Measurements from ENCODE around the gene SPOPL.
"Not testable (repeated sequence)": the region's sequence is repeated elsewhere in the genome, so short reads cannot be mapped to it uniquely, and the experiment has no call there.

Gene SPOPL

GRCh38 chr2:138534791-138535190 is 33.2 kb downstream of the SPOPL start:
- DNase-seq: no peak

GRCh38 chr2:138536302-138536701 is 34.7 kb downstream of the SPOPL start:
- no peak for DNase-seq

DNA sequence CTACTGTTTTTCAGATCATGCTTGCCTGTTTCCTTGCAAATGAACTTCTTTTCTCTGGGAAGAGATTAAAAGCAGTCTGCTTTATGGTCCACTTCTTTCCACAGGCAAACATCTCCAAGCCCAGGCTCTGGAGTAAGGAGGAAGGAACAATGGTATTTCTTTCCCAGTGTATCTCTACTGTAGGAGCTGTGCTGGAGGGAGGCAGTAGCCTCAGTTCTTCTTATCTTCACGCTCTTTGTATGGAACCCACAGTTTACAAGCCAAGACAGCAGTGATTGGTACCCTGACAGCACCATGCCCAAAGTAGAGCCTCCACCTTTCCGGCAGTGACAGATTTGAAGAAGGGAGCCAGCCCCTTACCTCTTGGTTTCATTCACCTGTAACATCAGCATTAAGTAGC is 35.2 kb downstream of the SPOPL start:
- no peak for DNase-seq

- no peak for DNase-seq
Observed at GRCh38 chr2:138537170-138537915, 35.8 kb downstream of the SPOPL start.

- DNase-seq: not testable (repeated sequence)
Observed at GRCh38 chr2:138544206-138544605, 42.6 kb downstream of the SPOPL start.

DNA sequence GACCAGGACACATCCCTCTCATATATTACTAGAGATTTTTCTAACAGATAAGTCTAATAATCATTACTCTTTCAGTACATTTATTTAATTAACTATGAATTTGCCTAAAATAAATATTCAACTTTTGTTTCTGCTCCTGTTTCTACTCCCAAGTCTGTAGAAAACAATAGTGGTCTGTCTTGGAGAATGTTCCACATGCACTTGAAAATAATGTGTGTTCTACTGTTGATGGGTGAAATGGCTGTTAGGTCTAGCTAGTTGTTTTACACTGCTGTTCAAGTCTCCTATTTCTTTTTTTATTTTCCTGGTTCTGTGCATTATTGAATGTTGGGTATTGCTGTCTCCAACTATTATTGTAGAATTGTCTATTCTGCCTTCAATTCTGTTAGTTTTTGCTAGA is 47.2 kb downstream of the SPOPL start:
- no peak for DNase-seq

- DNase-seq: no peak
Observed at GRCh38 chr2:138550172-138550571, 48.6 kb downstream of the SPOPL start.

DNA sequence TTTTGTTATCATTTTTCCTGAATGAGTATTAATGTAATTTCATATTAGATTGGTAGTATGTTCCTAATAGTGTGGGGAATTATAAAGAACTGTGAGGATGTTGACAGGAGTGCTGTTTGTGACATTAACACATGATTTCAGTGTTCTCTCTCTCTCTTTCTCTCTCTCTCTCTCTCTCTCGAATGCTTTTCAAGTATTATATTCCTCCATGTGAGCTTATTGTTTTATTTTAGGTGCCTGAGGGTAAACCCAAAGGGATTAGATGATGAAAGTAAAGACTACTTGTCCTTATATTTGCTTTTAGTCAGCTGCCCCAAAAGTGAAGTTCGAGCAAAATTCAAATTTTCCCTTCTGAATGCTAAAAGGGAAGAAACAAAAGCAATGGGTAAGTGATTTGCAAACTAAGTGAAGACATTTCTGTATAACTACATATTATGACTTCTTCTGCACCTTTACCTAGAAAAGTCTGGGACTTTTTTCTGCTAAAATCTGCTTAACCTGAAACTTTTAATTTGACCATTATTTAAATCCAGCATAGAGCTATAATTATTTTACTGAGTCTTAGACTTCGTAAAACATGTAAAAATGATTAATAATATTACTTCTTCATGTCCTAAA is 49.2 kb downstream of the SPOPL start:
- DNase-seq: no peak

DNA sequence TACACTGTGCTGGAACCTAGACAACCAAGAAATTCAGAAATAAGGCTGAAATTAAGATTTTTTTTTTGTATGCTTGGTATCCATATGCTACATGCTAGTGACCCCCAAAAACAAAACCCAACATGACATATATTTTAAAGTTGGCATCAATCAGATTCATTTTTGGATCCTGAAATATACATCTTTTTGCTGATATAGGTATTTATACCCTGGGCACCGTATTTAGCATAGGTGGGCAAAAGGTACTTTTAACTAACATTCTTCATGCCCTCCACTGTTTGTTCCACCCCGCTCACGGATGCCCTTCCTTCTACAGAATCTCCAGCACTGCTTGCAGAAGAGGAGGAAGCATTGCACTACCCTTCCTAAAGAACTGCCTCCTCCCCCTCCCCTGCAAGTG is 52.6 kb downstream of the SPOPL start:
- DNase-seq: no peak

- DNase-seq: no peak
Observed at GRCh38 chr2:138559641-138560040, 58.1 kb downstream of the SPOPL start.

DNA sequence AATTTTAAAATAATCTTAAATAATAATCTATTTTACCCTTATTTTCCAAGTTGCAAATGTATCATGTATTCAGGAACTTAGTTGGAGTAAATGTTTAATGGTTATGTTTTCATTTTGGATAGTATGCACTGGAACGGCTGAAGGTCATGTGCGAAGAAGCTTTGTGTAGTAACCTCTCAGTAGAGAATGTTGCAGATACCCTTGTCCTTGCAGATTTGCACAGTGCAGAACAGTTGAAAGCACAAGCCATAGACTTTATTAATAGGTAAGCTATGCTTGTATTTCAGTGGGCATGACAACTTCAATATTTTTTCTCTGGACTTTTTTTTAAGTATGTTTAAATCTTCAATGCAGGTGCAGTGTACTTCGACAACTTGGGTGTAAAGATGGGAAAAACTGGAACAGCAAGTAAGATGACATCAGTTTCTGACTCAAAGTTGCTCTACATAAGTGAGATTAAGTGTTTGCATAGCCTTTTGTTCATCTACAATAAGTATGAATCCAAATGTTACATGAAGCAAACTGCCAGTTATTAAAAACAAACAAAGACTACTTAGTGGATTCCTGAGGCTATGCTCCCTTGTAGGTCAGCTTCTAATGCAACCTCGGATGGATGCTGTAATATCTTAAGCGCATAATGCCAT is 63.1 kb downstream of the SPOPL start:
- no peak for DNase-seq

DNA sequence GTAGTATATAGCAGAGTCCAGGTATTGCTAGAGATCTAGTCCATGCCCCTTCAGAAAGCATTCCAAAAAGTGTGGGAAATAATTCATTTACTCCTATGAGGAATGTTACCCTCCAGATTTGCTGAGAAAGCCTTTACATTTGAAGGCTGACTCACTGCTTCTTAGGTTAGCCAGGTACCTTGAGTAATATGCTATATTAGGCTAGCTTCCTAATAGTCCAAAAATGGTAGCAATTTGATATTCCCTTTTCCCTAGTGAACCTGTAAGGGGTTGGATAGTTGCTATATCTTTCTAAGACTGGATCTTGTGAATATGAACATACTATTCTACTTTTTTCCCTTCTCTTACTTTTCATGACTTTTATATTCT is 63.6 kb downstream of the SPOPL start:
- DNase-seq: no peak

DNA sequence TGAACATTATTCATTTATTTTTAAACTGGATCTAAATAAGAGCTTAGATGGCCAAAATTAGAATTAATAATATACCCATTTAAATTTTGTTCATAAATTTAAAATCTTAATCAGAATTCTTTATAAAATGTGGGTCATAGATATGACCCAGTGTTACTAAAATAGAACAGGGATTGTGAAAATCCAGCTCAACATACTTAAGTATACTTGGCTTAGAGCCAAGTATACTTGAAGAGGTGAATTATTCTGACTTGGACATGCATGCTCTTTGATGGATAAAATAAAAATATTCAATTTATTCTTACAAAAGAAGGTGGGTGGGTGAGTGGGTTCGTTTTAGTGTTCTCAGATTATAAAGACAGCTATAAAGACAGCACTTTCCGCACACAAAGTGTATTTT is 70.7 kb downstream of the SPOPL start:
- no peak for DNase-seq

DNA sequence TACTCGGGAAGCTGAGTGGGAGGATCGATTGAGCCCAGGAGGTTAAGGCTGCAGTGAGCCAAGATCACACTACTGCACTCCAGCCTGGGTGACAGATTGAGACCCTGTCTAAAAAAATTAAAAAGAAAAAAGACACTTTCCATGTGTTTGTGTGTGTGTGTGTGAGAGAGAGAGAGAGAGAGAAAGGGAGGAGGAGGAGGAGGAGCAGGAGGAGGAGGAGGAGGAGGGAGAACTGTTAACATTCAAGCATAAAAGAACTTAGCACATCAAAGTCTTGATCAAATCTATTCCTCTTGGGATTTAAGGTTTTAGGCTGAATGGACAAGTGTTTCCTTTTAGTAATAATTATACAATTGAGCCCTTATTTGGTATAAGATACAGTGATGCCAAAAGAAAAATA is 75.5 kb downstream of the SPOPL start:
- DNase-seq: no peak

GRCh38 chr2:138579556-138579955 is 78.0 kb downstream of the SPOPL start:
- DNase-seq: no peak

DNA sequence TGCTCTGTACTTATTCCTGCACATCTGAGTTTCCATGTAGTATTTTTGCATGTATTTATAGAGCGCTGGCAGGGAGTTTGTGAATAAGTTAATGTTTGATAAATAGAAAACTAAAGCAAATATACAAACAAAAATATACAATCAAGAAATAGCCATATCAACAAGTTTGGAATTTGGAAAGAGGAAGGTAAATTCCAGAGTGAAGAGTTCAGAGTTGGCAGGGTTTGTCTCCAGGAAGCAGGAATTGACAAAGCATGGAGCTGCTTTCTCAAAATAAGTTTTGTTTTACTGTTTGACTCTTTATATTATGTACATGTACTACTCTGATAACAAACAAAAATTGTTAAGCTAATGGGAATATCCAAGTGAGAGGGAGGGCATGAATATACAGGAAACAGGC is 80.3 kb downstream of the SPOPL start:
- DNase-seq: no peak

- no peak for DNase-seq
Observed at GRCh38 chr2:138589663-138590062, 88.1 kb downstream of the SPOPL start.

DNA sequence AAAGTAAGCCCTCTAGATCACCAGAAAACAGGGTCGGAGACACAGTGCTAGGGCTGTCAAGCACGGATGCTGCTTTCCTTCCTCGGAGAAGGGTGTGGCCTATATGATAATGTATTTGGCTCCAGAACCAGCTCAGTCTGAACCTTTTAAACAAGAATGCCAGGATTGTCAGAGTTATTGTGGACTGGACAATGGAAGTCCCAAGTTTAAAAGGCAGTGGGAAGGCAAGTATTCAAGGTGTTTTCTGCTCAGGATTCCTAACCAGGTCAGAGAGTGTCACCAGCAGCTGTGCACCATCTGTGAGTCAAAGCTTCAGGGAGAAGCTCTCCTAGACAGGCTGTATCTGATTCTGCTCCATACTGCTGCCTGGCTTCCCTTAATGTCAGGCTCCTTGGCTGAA is 94.8 kb downstream of the SPOPL start:
- no peak for DNase-seq

- DNase-seq: no peak
Observed at GRCh38 chr2:138600732-138601457, 99.3 kb downstream of the SPOPL start.

DNA sequence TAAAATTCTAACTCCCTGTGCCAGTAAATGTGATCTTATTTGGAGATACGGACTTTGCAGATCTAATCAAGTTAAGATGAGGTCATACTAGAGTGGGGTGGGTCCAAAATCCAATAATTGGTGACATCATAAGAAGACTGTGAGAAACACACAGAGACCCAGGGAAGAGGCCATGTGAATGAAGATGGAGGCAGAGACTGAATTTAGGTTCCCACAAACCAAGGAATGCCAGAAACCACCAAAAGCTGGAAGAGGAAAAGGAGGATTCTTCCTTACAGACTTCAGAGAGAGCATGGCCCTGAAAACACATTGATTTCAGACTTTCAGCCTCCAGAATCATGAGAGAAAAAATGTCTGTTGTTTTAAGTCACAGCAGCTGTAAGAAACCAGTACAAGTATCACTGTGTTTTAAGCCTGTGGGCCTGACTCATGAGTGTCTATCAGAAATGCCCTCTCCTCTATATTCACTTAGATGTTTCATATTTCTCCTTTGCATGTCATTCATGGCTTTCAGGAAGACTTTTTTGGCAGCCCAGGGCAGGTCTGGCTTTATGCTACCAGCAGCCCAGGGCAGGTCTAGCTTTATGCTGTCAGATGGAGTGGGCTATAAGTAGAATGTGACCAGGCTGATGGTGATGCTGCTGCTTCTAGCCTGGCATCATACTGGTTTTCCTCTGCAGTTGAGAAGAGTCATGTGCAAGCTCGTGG is 100.0 kb downstream of the SPOPL start:
- DNase-seq: no peak

- no peak for DNase-seq
Observed at GRCh38 chr2:138602166-138602460, 100.5 kb downstream of the SPOPL start.

GRCh38 chr2:138607746-138608145 is 106.2 kb downstream of the SPOPL start:
- DNase-seq: no peak

- DNase-seq: no peak
Observed at GRCh38 chr2:138609446-138609845, 107.9 kb downstream of the SPOPL start.
